K562 (cell line): ENCODE measurements around the gene TTLL10.

ENCODE experiments used
- CTCF ChIP-seq, 3 experiments: IDR thresholded peaks in 2 of 3; conservative IDR thresholded peaks in 1 of 3; 2 replicates each; pipeline ENCODE4 v1.5.1; 2011 to 2012; ENCODE audit warnings: low read length in 3 of 3, mild to moderate bottlenecking in 3 of 3, control low read depth in 2 of 3, improper control_type of control experiment in 1 of 3, inconsistent platforms in 1 of 3, low read depth in 1 of 3, mixed read lengths in 1 of 3, moderate library complexity in 1 of 3; ENCODE audit not compliant: insufficient read depth in 2 of 3
- E2F6 ChIP-seq, 2 experiments: IDR thresholded peaks; 2 replicates each; pipeline ENCODE4 v1.6.1; 2011; ENCODE audit warnings: borderline replicate concordance in 1 of 2, control low read depth in 1 of 2, low read depth in 1 of 2, low read length in 1 of 2, mild to moderate bottlenecking in 1 of 2, mixed read lengths in 1 of 2, moderate library complexity in 1 of 2; ENCODE audit not compliant: insufficient read depth in 1 of 2, insufficient read length in 1 of 2, poor library complexity in 1 of 2, severe bottlenecking in 1 of 2; ENCODE audit errors: extremely low read depth in 1 of 2
- PHTF2 ChIP-seq: fragments of 250-450 bp; sonication (Bioruptor Pico); IDR thresholded peaks from 2 replicates; pipeline ENCODE4 v1.5.0; 2021; ENCODE audit warnings: mild to moderate bottlenecking
- POLR3A ChIP-seq: IDR thresholded peaks from 2 replicates; pipeline ENCODE4 v1.6.1; 2011; ENCODE audit warnings: borderline replicate concordance, mild to moderate bottlenecking, moderate library complexity; ENCODE audit not compliant: insufficient read length, insufficient read depth; ENCODE audit errors: extremely low read depth
- REST ChIP-seq, 2 experiments: fragments of 450-650 bp; formaldehyde crosslinking in 1 of 2; IDR thresholded peaks; 2 replicates each; pipeline versions ENCODE4 v1.4.0 to v1.6.1; 2014 to 2020; ENCODE audit warnings: mild to moderate bottlenecking in 2 of 2, borderline replicate concordance in 1 of 2, low read depth in 1 of 2
- SOX6 ChIP-seq: fragments of 450-650 bp; IDR thresholded peaks from 2 replicates; pipeline ENCODE4 v1.6.1; 2014; ENCODE audit warnings: mild to moderate bottlenecking
- TAF7 ChIP-seq: fragments of 450-650 bp; IDR thresholded peaks from 2 replicates; pipeline ENCODE4 v1.6.1; 2016; ENCODE audit warnings: missing genetic modification characterization, missing compliant biosample characterization
- ZBTB11 ChIP-seq, 3 experiments: fragments of 200-800 bp in 1 of 3; fragments of 250-450 bp in 1 of 3; fragments of 450-650 bp in 1 of 3; sonication (Bioruptor Pico) in 1 of 3; sonication (Bioruptor generic) in 1 of 3; formaldehyde crosslinking in 1 of 3; IDR thresholded peaks; 2 replicates each; pipeline versions ENCODE4 v1.6.1 to v1.8.0; 2016 to 2022; ENCODE audit warnings: mild to moderate bottlenecking in 2 of 3, missing genetic modification characterization in 2 of 3, missing compliant biosample characterization in 1 of 3, moderate library complexity in 1 of 3
- ZBTB49 ChIP-seq: sonication (generic); formaldehyde crosslinking; IDR thresholded peaks from 2 replicates; pipeline ENCODE4 v1.8.0; 2022; ENCODE audit warnings: missing genetic modification reagents, mild to moderate bottlenecking, borderline replicate concordance
- ZNF175 ChIP-seq: fragments of 200-800 bp; sonication (Bioruptor generic); IDR thresholded peaks from 2 replicates; pipeline ENCODE4 v1.6.1; 2016; ENCODE audit warnings: low read depth, mild to moderate bottlenecking, missing genetic modification characterization, missing compliant biosample characterization

- TF ChIP-seq CTCF (IDR thresholded peaks at IDR 0.05 in 2 of 3, conservative IDR thresholded peaks at IDR 0.05 in 1 of 3; ENCODE audit: insufficient read depth in 2 of 3, low read depth in 1 of 3, low read length in 3 of 3) (no peak), E2F6 (IDR thresholded peaks at IDR 0.05; ENCODE audit: borderline replicate concordance in 1 of 2, extremely low read depth in 1 of 2, insufficient read depth in 1 of 2, insufficient read length in 1 of 2, low read depth in 1 of 2, low read length in 1 of 2, poor library complexity in 1 of 2, severe bottlenecking in 1 of 2) (no peak), ZNF175 (no peak), REST (IDR thresholded peaks at IDR 0.05; ENCODE audit: borderline replicate concordance) (no peak), REST (CRISPR knock-in tag; IDR thresholded peaks at IDR 0.05; ENCODE audit: low read depth) (no peak), SOX6 (no peak), ZBTB11 (CRISPR knock-in tag; IDR thresholded peaks at IDR 0.05) (no peak), ZBTB49 (CRISPR knock-in tag) (no peak), POLR3A (no peak), TAF7 (no peak), PHTF2 (CRISPR knock-in tag) (no peak)
Measured at GRCh38 chr1:1228187-1228586, 54.5 kb downstream of the TTLL10 start.
